Central memory CD8-positive, alpha-beta T cell (primary cell): ENCODE results near the gene API5.
"Not testable (repeated sequence)": the region's sequence is repeated elsewhere in the genome, so short reads cannot be mapped to it uniquely, and the experiment has no call there.

Source experiments
- ATAC-seq: fragments of 150-1000 bp; cut with Tn5 transposase; replicated peaks from 2 replicates; pipeline ENCODE4 v1.10.0; 2022; ENCODE audit warnings: mild to moderate bottlenecking, moderate FRiP score, moderate number of reproducible peaks; ENCODE audit not compliant: poor library complexity, severe bottlenecking; ENCODE audit errors: extremely low read depth
- DNase-seq, 2 donors: peaks; one replicate each; pipeline ENCODE4 v3.0.0; 2021; ENCODE audit warnings: low spot score in 2 of 2
- H3K27ac Mint-ChIP-seq: one replicate; pipeline ENCODE4 v1.8.0; 2022; ENCODE audit warnings: low read depth, mild to moderate bottlenecking, moderate library complexity, mixed read lengths
- H3K27me3 Mint-ChIP-seq: one replicate; pipeline ENCODE4 v1.8.0; 2022; ENCODE audit warnings: mixed read lengths
- H3K36me3 Mint-ChIP-seq: one replicate; pipeline ENCODE4 v1.8.0; 2022; ENCODE audit warnings: mild to moderate bottlenecking, moderate library complexity, mixed read lengths; ENCODE audit not compliant: insufficient read depth
- H3K4me1 Mint-ChIP-seq: one replicate; pipeline ENCODE4 v1.8.0; 2022; ENCODE audit warnings: mixed read lengths
- H3K4me3 Mint-ChIP-seq: one replicate; pipeline ENCODE4 v1.8.0; 2022; ENCODE audit warnings: mild to moderate bottlenecking, moderate library complexity, mixed read lengths
- H3K9me3 Mint-ChIP-seq: one replicate; pipeline ENCODE4 v1.8.0; 2022; ENCODE audit warnings: mixed read lengths

API5 gene

DNA sequence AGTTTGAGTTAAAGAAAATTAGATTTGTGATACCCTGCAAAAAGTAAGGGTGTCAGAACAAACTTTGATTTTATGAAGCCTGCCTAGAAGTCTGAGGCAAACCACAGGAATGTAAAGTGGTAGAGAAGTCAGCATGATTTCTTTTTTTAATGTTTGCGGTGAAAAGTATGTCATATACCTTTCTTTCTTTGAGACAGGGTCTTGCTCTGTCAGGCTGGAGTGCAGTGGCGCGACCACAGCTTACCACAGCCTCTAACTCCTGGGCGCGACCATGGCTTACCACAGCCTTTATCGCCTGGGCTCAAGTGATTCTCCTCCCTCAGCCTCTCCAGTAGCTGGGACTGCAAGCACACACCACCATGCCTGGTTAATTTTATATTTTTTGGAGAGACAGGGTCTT is 4.7 kb downstream of the API5 start:
- ATAC-seq (no peak), DNase-seq (no peak)
- H3K27ac Mint-ChIP-seq, result no peak overlapping the region
- no peaks in the 10 kb centered on the region for H3K9me3 Mint-ChIP-seq
- peaks cover 35% of the 10 kb centered on the region for H3K4me1 Mint-ChIP-seq
- H3K4me3 Mint-ChIP-seq, result peak overlapping the region; percentile 3
- no peaks in the 10 kb centered on the region for H3K27me3 Mint-ChIP-seq
- H3K36me3 Mint-ChIP-seq, result peaks cover 29% of the 10 kb centered on the region

DNA sequence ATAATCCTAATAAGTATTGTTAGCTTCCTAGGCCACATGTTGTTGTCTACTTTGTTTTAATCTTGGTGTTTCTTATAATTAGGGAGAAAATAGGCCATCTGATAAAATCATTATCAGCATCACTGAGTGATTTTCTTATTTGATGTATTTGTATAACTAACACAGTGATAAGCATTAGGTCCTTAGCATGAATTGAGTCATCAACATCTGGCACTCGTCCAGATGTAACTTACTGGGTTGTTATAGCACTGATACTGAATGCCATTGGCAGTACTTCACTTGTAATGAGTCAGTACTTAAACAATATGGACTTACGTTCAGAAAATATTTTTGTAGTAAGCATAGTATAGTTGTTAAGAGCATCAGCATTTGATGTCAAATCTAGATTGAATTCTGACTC is 16.2 kb downstream of the API5 start:
- no peak for DNase-seq
- Mint-ChIP-seq H3K36me3 (peaks cover 71% of the 10 kb centered on the region), H3K9me3 (no peaks in the 10 kb centered on the region)

DNA sequence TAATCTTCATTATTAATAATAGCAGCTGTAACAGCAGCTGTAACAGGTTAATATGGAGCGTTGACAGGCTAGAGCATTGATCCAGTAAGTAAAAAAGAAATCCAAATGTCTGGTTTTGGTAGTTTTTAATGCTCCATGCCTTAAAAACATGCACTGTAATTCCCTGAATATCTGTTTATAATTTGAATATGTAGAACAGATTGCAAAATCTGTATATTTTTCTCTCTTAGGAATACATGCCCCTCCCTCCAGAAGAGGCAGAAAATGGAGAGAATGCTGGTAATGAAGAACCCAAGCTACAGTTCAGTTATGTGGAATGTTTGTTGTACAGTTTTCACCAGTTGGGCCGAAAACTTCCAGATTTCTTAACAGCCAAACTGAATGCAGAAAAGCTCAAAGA is 16.7 kb downstream of the API5 start:
- no peak overlapping the region for H3K27ac Mint-ChIP-seq
- H3K4me1 Mint-ChIP-seq, result no peaks in the 10 kb centered on the region
- DNase-seq (no peak), ATAC-seq (no peak)
- H3K4me3 Mint-ChIP-seq, result no peak overlapping the region
- H3K36me3 Mint-ChIP-seq, result peaks cover 67% of the 10 kb centered on the region
- no peaks in the 10 kb centered on the region for H3K9me3 Mint-ChIP-seq
- H3K27me3 Mint-ChIP-seq, result no peaks in the 10 kb centered on the region

More for the DNA sequence above, 16.2 kb downstream of the API5 start:
- ATAC-seq, result no peak
- H3K4me1 Mint-ChIP-seq, result no peaks in the 10 kb centered on the region
- H3K4me3 Mint-ChIP-seq, result no peak overlapping the region
- no peaks in the 10 kb centered on the region for H3K27me3 Mint-ChIP-seq
- no peak overlapping the region for H3K27ac Mint-ChIP-seq

GRCh38 chr11:43341159-43341558 is 29.4 kb downstream of the API5 start:
- Mint-ChIP-seq H3K27ac (no peak overlapping the region), H3K36me3 (peaks cover 30% of the 10 kb centered on the region), H3K27me3 (no peaks in the 10 kb centered on the region), H3K9me3 (no peaks in the 10 kb centered on the region), H3K4me3 (no peak overlapping the region), H3K4me1 (no peaks in the 10 kb centered on the region)
- no peak for ATAC-seq
- DNase-seq, result no peak

GRCh38 chr11:43351426-43351825 is 39.6 kb downstream of the API5 start:
- H3K27ac Mint-ChIP-seq, H3K36me3 Mint-ChIP-seq, DNase-seq, H3K4me1 Mint-ChIP-seq, ATAC-seq, H3K9me3 Mint-ChIP-seq, H3K27me3 Mint-ChIP-seq: not testable (repeated sequence)
- H3K4me3 Mint-ChIP-seq, result peak overlapping the region; percentile 65

GRCh38 chr11:43354311-43354710 is 42.5 kb downstream of the API5 start:
- Mint-ChIP-seq H3K4me1 (peaks cover 21% of the 10 kb centered on the region), H3K27me3 (no peaks in the 10 kb centered on the region), H3K36me3 (peaks cover 11% of the 10 kb centered on the region), H3K27ac (no peak overlapping the region), H3K9me3 (no peaks in the 10 kb centered on the region), H3K4me3 (no peak overlapping the region)
- DNase-seq (no peak), ATAC-seq (no peak)

DNA sequence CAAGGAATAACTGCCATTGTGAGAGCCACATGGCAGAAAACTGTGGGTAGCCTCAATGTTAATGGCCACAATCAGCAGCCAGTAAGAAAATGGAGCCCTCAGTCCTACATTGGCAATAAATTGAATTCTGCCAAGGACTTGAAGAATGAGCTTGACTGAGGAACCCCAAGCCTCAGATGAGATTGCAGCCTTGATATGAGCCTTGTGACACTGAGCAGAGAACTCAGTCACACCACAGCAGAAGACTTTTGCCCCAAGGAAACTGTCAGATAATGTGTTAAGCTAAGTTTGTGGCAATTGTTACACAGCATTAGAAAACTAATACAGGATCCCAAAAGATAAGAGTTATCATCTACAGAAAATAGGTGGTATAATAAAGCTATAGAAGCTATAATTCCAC is 44.5 kb downstream of the API5 start:
- ATAC-seq (no peak), DNase-seq (no peak)
- Mint-ChIP-seq H3K4me1 (peaks cover 38% of the 10 kb centered on the region), H3K4me3 (no peak overlapping the region), H3K9me3 (no peaks in the 10 kb centered on the region), H3K36me3 (peaks cover 14% of the 10 kb centered on the region), H3K27me3 (no peaks in the 10 kb centered on the region), H3K27ac (no peak overlapping the region)

DNA sequence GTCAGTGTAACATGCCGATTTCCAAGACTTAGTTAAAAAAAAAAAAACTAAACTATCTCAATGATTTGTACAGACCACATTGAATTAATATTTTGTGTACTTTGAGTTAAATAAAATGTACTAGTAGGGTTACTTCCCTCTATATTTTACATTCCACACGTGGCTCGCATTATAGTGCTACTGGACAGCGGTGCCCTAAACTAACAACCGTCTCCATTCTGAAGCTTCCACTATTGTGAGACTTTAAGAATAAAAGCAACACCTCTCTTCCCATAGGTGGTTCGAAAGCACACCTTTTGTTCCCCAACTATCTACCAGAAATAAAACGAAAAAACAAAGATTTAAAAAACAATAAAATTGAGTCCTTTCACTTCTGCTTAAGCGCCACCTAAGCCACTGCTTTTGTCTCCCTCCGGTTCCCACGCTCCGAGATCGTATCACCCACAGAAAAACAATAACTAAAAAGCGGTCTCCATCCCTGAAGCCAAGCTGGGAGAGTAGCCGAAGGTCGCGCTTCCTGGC is 46.5 kb downstream of the API5 start:
- H3K27ac Mint-ChIP-seq, result peak overlapping the region; percentile 99
- no peak for ATAC-seq
- H3K36me3 Mint-ChIP-seq, result peaks cover 14% of the 10 kb centered on the region
- H3K27me3 Mint-ChIP-seq, result no peaks in the 10 kb centered on the region
- peak overlapping the region; percentile 97 for H3K4me3 Mint-ChIP-seq
- H3K9me3 Mint-ChIP-seq, result no peaks in the 10 kb centered on the region
- peaks cover 42% of the 10 kb centered on the region for H3K4me1 Mint-ChIP-seq
- no peak for DNase-seq

- peak; percentile 97 for ATAC-seq
- peak within 1 kb of the TSS; percentile 97 for H3K4me3 Mint-ChIP-seq
- H3K27me3 Mint-ChIP-seq, result no peaks in the 10 kb centered on the region
- H3K27ac Mint-ChIP-seq, result peak within 1 kb of the TSS; percentile 99
- no peaks in the 10 kb centered on the region for H3K9me3 Mint-ChIP-seq
- DNase-seq, result peak; percentile 83 to 84
- peaks cover 42% of the 10 kb centered on the region for H3K4me1 Mint-ChIP-seq
- peaks cover 17% of the 10 kb centered on the region for H3K36me3 Mint-ChIP-seq
These were observed 47.1 kb downstream of the API5 start, which contains the start of gene TTC17 for GRCh38 chr11:43358801-43359421. TSS of gene TTC17 (plus strand) at chr11:43358920. CDS start at chr11:43358955, 35 bp downstream.

DNA sequence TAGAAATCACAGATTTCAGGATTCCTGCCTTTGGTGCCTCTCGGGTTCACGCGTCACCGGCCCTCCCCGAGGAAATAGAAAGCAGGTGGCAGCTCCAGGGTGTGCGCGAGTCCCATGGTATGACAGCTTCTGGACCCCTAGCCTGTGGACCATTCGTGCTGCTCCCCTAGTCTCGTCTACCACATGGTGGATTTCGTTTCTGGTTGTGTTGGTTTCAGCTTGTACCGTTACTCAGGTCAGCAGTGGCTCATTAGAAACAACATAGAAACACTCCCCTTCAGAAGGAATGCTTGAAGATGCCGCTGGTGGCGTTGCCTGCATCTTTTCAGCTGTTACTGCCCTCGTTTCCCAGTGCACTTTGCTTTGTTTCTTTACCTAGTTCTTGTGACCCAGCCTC is 47.6 kb downstream of the API5 start:
- peak overlapping the region; percentile 99 for H3K27ac Mint-ChIP-seq
- peak; percentile 38 for ATAC-seq
- H3K4me3 Mint-ChIP-seq, result peak overlapping the region; percentile 97
- H3K4me1 Mint-ChIP-seq, result peaks cover 42% of the 10 kb centered on the region
- H3K9me3 Mint-ChIP-seq, result no peaks in the 10 kb centered on the region
- peaks cover 20% of the 10 kb centered on the region for H3K36me3 Mint-ChIP-seq
- no peaks in the 10 kb centered on the region for H3K27me3 Mint-ChIP-seq
- DNase-seq, result no peak

GRCh38 chr11:43360361-43361032 is 48.7 kb downstream of the API5 start:
- no peak for DNase-seq
- Mint-ChIP-seq H3K4me3 (peak overlapping the region; percentile 97), H3K9me3 (no peaks in the 10 kb centered on the region), H3K27me3 (no peaks in the 10 kb centered on the region), H3K36me3 (peaks cover 25% of the 10 kb centered on the region), H3K4me1 (peaks cover 45% of the 10 kb centered on the region), H3K27ac (peak overlapping the region; percentile 99)
- no peak for ATAC-seq

GRCh38 chr11:43366677-43367076 is 54.9 kb downstream of the API5 start:
- Mint-ChIP-seq H3K36me3 (peaks cover 28% of the 10 kb centered on the region), H3K9me3 (no peaks in the 10 kb centered on the region), H3K27ac (peak overlapping the region; percentile 38), H3K4me1 (peaks cover 49% of the 10 kb centered on the region), H3K27me3 (no peaks in the 10 kb centered on the region), H3K4me3 (no peak overlapping the region)
- DNase-seq (no peak), ATAC-seq (no peak)
